OCI-LY1 (cell line): ENCODE measurements around the gene CERS3.

Experiments used
- H2AFZ ChIP-seq: fragments of 200-600 bp; sonication (generic), shearing (Covaris generic); 2 replicates; pipeline ENCODE4 v1.6.0; 2014; ENCODE audit warnings: antibody characterized with exemption, mild to moderate bottlenecking, low read length
- H3F3A ChIP-seq: fragments of 200-600 bp; sonication (generic), shearing (Covaris generic); 2 replicates; pipeline ENCODE4 v1.6.0; 2014; ENCODE audit warnings: mild to moderate bottlenecking, antibody characterized with exemption, low read length, moderate library complexity; ENCODE audit not compliant: insufficient read depth
- H3K27ac ChIP-seq: fragments of 200-600 bp; sonication (generic); 2 replicates; pipeline ENCODE4 v1.5.1; 2014; ENCODE audit warnings: low read length, mixed run types, mild to moderate bottlenecking, low read depth; ENCODE audit not compliant: poor library complexity, severe bottlenecking
- H3K27me3 ChIP-seq: fragments of 200-600 bp; sonication (generic); 2 replicates; pipeline ENCODE4 v1.6.0; 2014; ENCODE audit warnings: antibody characterized with exemption, mild to moderate bottlenecking, low read length, moderate library complexity; ENCODE audit not compliant: insufficient read depth
- H3K36me3 ChIP-seq: fragments of 200-600 bp; sonication (generic); 2 replicates; pipeline ENCODE4 v1.6.1; 2014; ENCODE audit warnings: mild to moderate bottlenecking, antibody characterized with exemption, low read length, moderate library complexity, mixed read lengths; ENCODE audit not compliant: insufficient read depth
- H3K4me1 ChIP-seq: fragments of 200-600 bp; sonication (generic); 2 replicates; pipeline ENCODE4 v1.5.1; 2014; ENCODE audit warnings: mild to moderate bottlenecking, low read length, moderate library complexity; ENCODE audit not compliant: insufficient read depth, severe bottlenecking
- H3K4me2 ChIP-seq: fragments of 200-600 bp; sonication (generic), shearing (Covaris generic); 2 replicates; pipeline ENCODE4 v1.6.1; 2014; ENCODE audit warnings: low read length
- H3K4me3 ChIP-seq: fragments of 200-600 bp; sonication (generic); 2 replicates; pipeline ENCODE4 v1.5.1; 2014; ENCODE audit warnings: low read length, low read depth, mild to moderate bottlenecking, mixed read lengths; ENCODE audit not compliant: poor library complexity, severe bottlenecking
- H3K79me2 ChIP-seq: fragments of 200-600 bp; shearing (Covaris generic); 2 replicates; pipeline ENCODE4 v1.6.1; 2016; ENCODE audit warnings: mixed run types, low read length, mixed read lengths; ENCODE audit not compliant: insufficient read depth
- H3K9ac ChIP-seq: fragments of 200-600 bp; sonication (generic), shearing (Covaris generic); 2 replicates; pipeline ENCODE4 v1.6.1; 2014; ENCODE audit warnings: mild to moderate bottlenecking, low read length, mixed read lengths
- H3K9me2 ChIP-seq: fragments of 200-600 bp; sonication (generic), shearing (Covaris generic); 2 replicates; pipeline ENCODE4 v1.6.1; 2014; ENCODE audit warnings: low read depth, mild to moderate bottlenecking, low read length, mixed read lengths
- H3K9me3 ChIP-seq: fragments of 200-600 bp; shearing (Covaris generic); 2 replicates; pipeline ENCODE4 v1.6.1; 2014; ENCODE audit warnings: low read length, mixed read lengths
- H4K20me1 ChIP-seq: fragments of 200-600 bp; sonication (generic), shearing (Covaris generic); 2 replicates; pipeline ENCODE4 v1.6.0; 2016; ENCODE audit warnings: mild to moderate bottlenecking, low read length; ENCODE audit not compliant: insufficient read depth
- CTCF ChIP-seq: fragments of 200-600 bp; sonication (generic), shearing (Covaris generic); IDR thresholded peaks from 2 replicates; pipeline ENCODE4 v1.5.1; 2017; ENCODE audit warnings: mild to moderate bottlenecking, antibody characterized with exemption, low read length, moderate library complexity, mixed read lengths
- EZH2 ChIP-seq: fragments of 200-600 bp; sonication (generic), shearing (Covaris generic); IDR thresholded peaks from 2 replicates; pipeline ENCODE4 v1.8.0; 2017; ENCODE audit warnings: borderline replicate concordance, mixed run types, mild to moderate bottlenecking, antibody characterized with exemption, low read length, moderate library complexity, mixed read lengths

CERS3 gene

GRCh38 chr15:100393008-100393407 is 135.7 kb downstream of the CERS3 start:
- Histone ChIP-seq H4K20me1 (no peaks in the 10 kb centered on the region), H3K36me3 (no peaks in the 10 kb centered on the region), H3K9me2 (no peaks in the 10 kb centered on the region), H3K27me3 (no peaks in the 10 kb centered on the region), H3K79me2 (no peaks in the 10 kb centered on the region), H3K9me3 (no peaks in the 10 kb centered on the region), H3F3A (no peaks in the 10 kb centered on the region), H3K4me3 (no peak overlapping the region), H3K4me2 (no peak overlapping the region), H3K27ac (no peak overlapping the region), H2AFZ (no peak overlapping the region), H3K9ac (no peak overlapping the region), H3K4me1 (no peaks in the 10 kb centered on the region)
- TF ChIP-seq EZH2 (no peak), CTCF (no peak)

GRCh38 chr15:100385300-100386050 is 143.3 kb downstream of the CERS3 start:
- Histone ChIP-seq H3K36me3 (no peaks in the 10 kb centered on the region), H3K79me2 (no peaks in the 10 kb centered on the region), H3K9me2 (no peaks in the 10 kb centered on the region), H3F3A (no peaks in the 10 kb centered on the region), H3K27ac (no peak overlapping the region), H3K4me1 (no peaks in the 10 kb centered on the region), H3K27me3 (no peaks in the 10 kb centered on the region), H3K4me2 (no peak overlapping the region), H2AFZ (no peak overlapping the region), H3K9me3 (0 out of 2 replicates have a peak, but pooled peaks cover 2% of the 10 kb centered on the region), H3K9ac (no peak overlapping the region), H3K4me3 (no peak overlapping the region), H4K20me1 (no peaks in the 10 kb centered on the region)
- TF ChIP-seq EZH2 (no peak), CTCF (no peak)

- Histone ChIP-seq H3K9ac (no peak overlapping the region), H3K4me2 (no peak overlapping the region), H3K79me2 (no peaks in the 10 kb centered on the region), H3K27ac (no peak overlapping the region), H3K9me3 (0 out of 2 replicates have a peak, but pooled peaks cover 2% of the 10 kb centered on the region), H4K20me1 (no peaks in the 10 kb centered on the region), H2AFZ (no peak overlapping the region), H3K4me1 (no peaks in the 10 kb centered on the region), H3K9me2 (no peaks in the 10 kb centered on the region), H3K4me3 (no peak overlapping the region), H3K36me3 (no peaks in the 10 kb centered on the region), H3F3A (no peaks in the 10 kb centered on the region), H3K27me3 (no peaks in the 10 kb centered on the region)
- TF ChIP-seq EZH2 (no peak), CTCF (no peak)
Observed at GRCh38 chr15:100384108-100384410, 144.7 kb downstream of the CERS3 start.
